HEK293T (cell line): ENCODE measurements around the gene GSTK1.

Experiments
- BHLHE40 ChIP-seq: fragments of 450-650 bp; IDR thresholded peaks from 2 replicates; pipeline ENCODE4 v1.6.1; 2016; ENCODE audit warnings: mild to moderate bottlenecking, moderate library complexity, borderline replicate concordance
- FOXA1 ChIP-seq: fragments of 450-650 bp; IDR thresholded peaks from 2 replicates; pipeline ENCODE4 v1.6.1; 2016; ENCODE audit warnings: mild to moderate bottlenecking
- FOXK2 ChIP-seq: fragments of 450-650 bp; IDR thresholded peaks from 2 replicates; pipeline ENCODE4 v1.6.1; 2016; ENCODE audit warnings: mild to moderate bottlenecking
- L3MBTL2 ChIP-seq: fragments of 450-650 bp; conservative IDR thresholded peaks from 2 replicates; pipeline ENCODE4 v1.6.1; 2016; ENCODE audit warnings: mild to moderate bottlenecking
- SP1 ChIP-seq: fragments of 450-650 bp; IDR thresholded peaks from 2 replicates; pipeline ENCODE4 v1.6.1; 2017
- SUZ12 ChIP-seq: fragments of 450-650 bp; IDR thresholded peaks from 2 replicates; pipeline ENCODE4 v1.6.1; 2016; ENCODE audit warnings: mild to moderate bottlenecking
- ZNF384 ChIP-seq: fragments of 450-650 bp; IDR thresholded peaks from 2 replicates; pipeline ENCODE4 v1.6.1; 2016
- TF ChIP-seq, protein P1 (sequence below): fragments of 450-650 bp; IDR thresholded peaks from 2 replicates; pipeline ENCODE4 v1.6.1; 2016

- TF ChIP-seq SP1 (no peak), SUZ12 (no peak), FOXK2 (no peak), FOXA1 (no peak), L3MBTL2 (no peak), ZNF384 (no peak), BHLHE40 (no peak)
- TF ChIP-seq, protein P1, sequence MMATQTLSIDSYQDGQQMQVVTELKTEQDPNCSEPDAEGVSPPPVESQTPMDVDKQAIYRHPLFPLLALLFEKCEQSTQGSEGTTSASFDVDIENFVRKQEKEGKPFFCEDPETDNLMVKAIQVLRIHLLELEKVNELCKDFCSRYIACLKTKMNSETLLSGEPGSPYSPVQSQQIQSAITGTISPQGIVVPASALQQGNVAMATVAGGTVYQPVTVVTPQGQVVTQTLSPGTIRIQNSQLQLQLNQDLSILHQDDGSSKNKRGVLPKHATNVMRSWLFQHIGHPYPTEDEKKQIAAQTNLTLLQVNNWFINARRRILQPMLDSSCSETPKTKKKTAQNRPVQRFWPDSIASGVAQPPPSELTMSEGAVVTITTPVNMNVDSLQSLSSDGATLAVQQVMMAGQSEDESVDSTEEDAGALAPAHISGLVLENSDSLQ: no peak
These were observed 46.6 kb upstream of the GSTK1 start for GRCh38 chr7:143216686-143217085.
